ENCODE data around the gene PDLIM5. TPM values are rescaled to one million over a fixed set of nuclear protein-coding genes. Genes with fewer than 3 reads are reported as not detected.

Gene PDLIM5
- polyA plus RNA-seq, 1 donor (not counting 4 experiments of a cell fraction or from before 2014, with no cell fraction given): 112 TPM

- H3K9me3 ChIP-seq (ENCODE audit: control insufficient read depth, low read depth, low read length): no peaks in the 10 kb centered on the region
- H3K79me2 ChIP-seq (ENCODE audit: control insufficient read depth, insufficient read depth, low read length): peaks cover 73% of the 10 kb centered on the region
- dilution Hi-C loops (cut with MboI; ENCODE audit: extremely low pct_ligation_motif_present, low sequenced_read_pairs): no loop called here
- no peaks in the 10 kb centered on the region for H3K9me1 ChIP-seq (ENCODE audit: control insufficient read depth, extremely low read depth, insufficient read depth, low read length)
- H4K20me1 ChIP-seq (ENCODE audit: control insufficient read depth, extremely low read depth, insufficient read depth, low read length): no peaks in the 10 kb centered on the region
- H3K27ac ChIP-seq (ENCODE audit: control insufficient read depth, insufficient read depth, low read length): peak overlapping the region; percentile 8
- H3K4me3 ChIP-seq (ENCODE audit: control insufficient read depth in 2 of 3, extremely low read depth in 1 of 3, insufficient read depth in 2 of 3, low read depth in 1 of 3, low read length in 3 of 3): peak overlapping the region in 1 of 3 experiments; percentile 2
- DNase-seq (ENCODE audit: low read depth, low spot score) (no peak), FAIRE-seq (peak; percentile 56)
- no peak overlapping the region for H2AFZ ChIP-seq (ENCODE audit: control insufficient read depth, low read length)
- no peaks in the 10 kb centered on the region for H3K27me3 ChIP-seq (ENCODE audit: control insufficient read depth, extremely low read depth, insufficient read depth, low read length)
- TF ChIP-seq EZH2 (IDR thresholded peaks at IDR 0.05; ENCODE audit: low read length): no peak
- TF ChIP-seq CTCF (optimal IDR thresholded peaks at IDR 0.05 in 1 of 3, IDR thresholded peaks at IDR 0.05 in 1 of 3, conservative IDR thresholded peaks at IDR 0.05 in 1 of 3; ENCODE audit: extremely low read depth in 1 of 3, insufficient read depth in 2 of 3, low read length in 3 of 3): no peak
- H3K36me3 ChIP-seq (ENCODE audit: control insufficient read depth in 2 of 2, extremely low read depth in 1 of 2, insufficient read depth in 2 of 2, low read length in 2 of 2): peaks cover 3 to 5% of the 10 kb centered on the region in 2 experiments
- peaks cover 15% of the 10 kb centered on the region for H3K4me1 ChIP-seq (ENCODE audit: control insufficient read depth, extremely low read depth, insufficient read depth, low read length)
- H3K4me2 ChIP-seq (ENCODE audit: control insufficient read depth, extremely low read depth, insufficient read depth, low read depth, low read length): peak overlapping the region; percentile 49
- H3K9ac ChIP-seq (ENCODE audit: control insufficient read depth, extremely low read depth, insufficient read depth, low read length): no peak overlapping the region
These were observed 45.9 kb downstream of the PDLIM5 start for GRCh38 chr4:94497690-94498089.

DNA sequence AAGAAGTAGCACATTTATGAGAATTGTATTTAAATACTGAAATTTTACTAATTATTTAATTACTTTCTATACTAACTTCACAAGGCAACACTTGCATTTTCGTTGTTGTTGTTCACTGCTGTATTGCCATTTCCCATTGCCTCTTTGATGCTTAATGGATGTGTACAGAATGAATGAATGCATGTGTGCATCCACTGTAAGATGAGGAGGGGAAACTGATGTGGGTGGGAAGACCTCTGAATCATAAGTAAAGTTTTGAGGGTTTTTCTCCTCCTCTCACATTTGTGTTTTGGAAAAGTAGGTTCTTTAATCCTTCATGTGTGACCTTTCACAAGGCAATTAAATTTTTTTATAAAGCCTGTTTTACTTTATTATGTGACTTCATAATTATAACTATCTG lies 46.8 kb downstream of the PDLIM5 start:
- FAIRE-seq: no peak

More for the DNA sequence above, 46.8 kb downstream of the PDLIM5 start:
- H2AFZ ChIP-seq (ENCODE audit: control insufficient read depth, low read length): no peak overlapping the region
- H3K4me2 ChIP-seq (ENCODE audit: control insufficient read depth, extremely low read depth, insufficient read depth, low read depth, low read length): peak overlapping the region; percentile 49
- peak overlapping the region in 1 of 3 experiments; percentile 8 for H3K4me3 ChIP-seq (ENCODE audit: control insufficient read depth in 2 of 3, extremely low read depth in 1 of 3, insufficient read depth in 2 of 3, low read depth in 1 of 3, low read length in 3 of 3)
- H3K27me3 ChIP-seq (ENCODE audit: control insufficient read depth, extremely low read depth, insufficient read depth, low read length): no peaks in the 10 kb centered on the region
- no peak overlapping the region for H3K27ac ChIP-seq (ENCODE audit: control insufficient read depth, insufficient read depth, low read length)
- H3K9ac ChIP-seq (ENCODE audit: control insufficient read depth, extremely low read depth, insufficient read depth, low read length): no peak overlapping the region
- peaks cover 3 to 5% of the 10 kb centered on the region in 2 experiments for H3K36me3 ChIP-seq (ENCODE audit: control insufficient read depth in 2 of 2, extremely low read depth in 1 of 2, insufficient read depth in 2 of 2, low read length in 2 of 2)
- no peaks in the 10 kb centered on the region for H3K9me1 ChIP-seq (ENCODE audit: control insufficient read depth, extremely low read depth, insufficient read depth, low read length)
- dilution Hi-C loops (cut with MboI; ENCODE audit: extremely low pct_ligation_motif_present, low sequenced_read_pairs): no loop called here
- TF ChIP-seq EZH2 (IDR thresholded peaks at IDR 0.05; ENCODE audit: low read length) (no peak), CTCF (optimal IDR thresholded peaks at IDR 0.05 in 1 of 3, IDR thresholded peaks at IDR 0.05 in 1 of 3, conservative IDR thresholded peaks at IDR 0.05 in 1 of 3; ENCODE audit: extremely low read depth in 1 of 3, insufficient read depth in 2 of 3, low read length in 3 of 3) (no peak)
- no peaks in the 10 kb centered on the region for H3K9me3 ChIP-seq (ENCODE audit: control insufficient read depth, low read depth, low read length)
- no peaks in the 10 kb centered on the region for H4K20me1 ChIP-seq (ENCODE audit: control insufficient read depth, extremely low read depth, insufficient read depth, low read length)
- H3K4me1 ChIP-seq (ENCODE audit: control insufficient read depth, extremely low read depth, insufficient read depth, low read length): peaks cover 15% of the 10 kb centered on the region
- H3K79me2 ChIP-seq (ENCODE audit: control insufficient read depth, insufficient read depth, low read length): peaks cover 70% of the 10 kb centered on the region
- DNase-seq (ENCODE audit: low read depth, low spot score): no peak
